Left lung (tissue), 10 donors: ENCODE results near the gene SQSTM1. TPM values are rescaled to one million over a fixed set of nuclear protein-coding genes. Genes with fewer than 3 reads are reported as not detected.

ENCODE experiments used
- ATAC-seq: fragments of 200-7000 bp; cut with Tn5 transposase; one replicate; pipeline ENCODE4 v1.9.1; 2020; ENCODE audit warnings: moderate library complexity
- DNase-seq, 4 donors: peaks; one replicate each; pipeline ENCODE4 v3.0.0-alpha.2; 2013 to 2020
- H3K27ac ChIP-seq, 2 donors: fragments of 200-600 bp; sonication (generic) in 1 of 2; one replicate each; pipeline versions ENCODE4 v1.5.0 to v1.8.0; 2020 to 2021
- H3K27me3 ChIP-seq, 2 donors: fragments of 200-600 bp; sonication (generic) in 1 of 2; one replicate each; pipeline versions ENCODE4 v1.5.0 to v1.8.0; 2020 to 2021
- H3K36me3 ChIP-seq, 2 donors: fragments of 200-600 bp; sonication (generic) in 1 of 2; one replicate each; pipeline versions ENCODE4 v1.5.0 to v1.8.0; 2020 to 2021
- H3K4me1 ChIP-seq, 2 donors: fragments of 200-600 bp; one replicate each; pipeline ENCODE4 v1.8.0; 2021
- H3K4me3 ChIP-seq, 2 donors: fragments of 200-600 bp; sonication (generic) in 1 of 2; one replicate each; pipeline versions ENCODE4 v1.5.0 to v1.8.0; 2020 to 2021; ENCODE audit warnings: mild to moderate bottlenecking in 1 of 2
- H3K9me3 ChIP-seq, 2 donors: fragments of 200-600 bp; sonication (generic) in 1 of 2; one replicate each; pipeline versions ENCODE4 v1.5.0 to v1.8.0; 2020 to 2021
- intact Hi-C, 2 donors: fragments of 100-400 bp; cut with DNase I; formaldehyde crosslinking; loops; one replicate each; pipeline versions ENCODE4 v1.11.2 to v1.14.2; 2022
- polyA plus RNA-seq, 6 donors: library from polyadenylated mRNA; unstranded; fragments of 120-200 nt; gene quantifications; one replicate each; pipeline ENCODE4 v1.2.1, GENCODE V29; 2013; ENCODE audit not compliant: insufficient read length in 6 of 6
- total RNA-seq, 2 donors: library from RNA; stranded (reverse); fragmentation: NEBNext Ultra II Directional; extraction: Animal tissue kit (Norgen Biotek cat#: 25700); gene quantifications; one replicate each; pipeline ENCODE4 v1.2.1, GENCODE V29; 2021
- TF ChIP-seq, protein P1 (sequence below), 2 donors: fragments of 200-600 bp; sonication (generic) in 1 of 2; IDR thresholded peaks; one replicate each; pipeline versions ENCODE4 v1.5.0 to v1.8.0; 2021; ENCODE audit warnings: antibody characterized with exemption in 2 of 2
- donor health status: DM: no; HTN: yes; CAD: no.
- donor health status: DM: no; HTN: no; CAD: no.

The SQSTM1 gene
- total and polyA plus RNA-seq, 8 donors, result 78.2 to 637 (median 95.6) TPM

GRCh38 chr5:179778591-179778990, 42.1 kb upstream of the SQSTM1 start:
- no peak for ATAC-seq
- Histone ChIP-seq H3K4me3 (no peak overlapping the region), H3K9me3 (no peaks in the 10 kb centered on the region), H3K36me3 (peaks cover 0 to 51% of the 10 kb centered on the region in 2 donors), H3K27ac (no peak overlapping the region), H3K27me3 (no peaks in the 10 kb centered on the region), H3K4me1 (peaks cover 0 to 63% of the 10 kb centered on the region in 2 donors)
- peak in 1 of 4 donors; percentile 17 for DNase-seq
- intact Hi-C loops, result no loop called here
- TF ChIP-seq, protein P1, sequence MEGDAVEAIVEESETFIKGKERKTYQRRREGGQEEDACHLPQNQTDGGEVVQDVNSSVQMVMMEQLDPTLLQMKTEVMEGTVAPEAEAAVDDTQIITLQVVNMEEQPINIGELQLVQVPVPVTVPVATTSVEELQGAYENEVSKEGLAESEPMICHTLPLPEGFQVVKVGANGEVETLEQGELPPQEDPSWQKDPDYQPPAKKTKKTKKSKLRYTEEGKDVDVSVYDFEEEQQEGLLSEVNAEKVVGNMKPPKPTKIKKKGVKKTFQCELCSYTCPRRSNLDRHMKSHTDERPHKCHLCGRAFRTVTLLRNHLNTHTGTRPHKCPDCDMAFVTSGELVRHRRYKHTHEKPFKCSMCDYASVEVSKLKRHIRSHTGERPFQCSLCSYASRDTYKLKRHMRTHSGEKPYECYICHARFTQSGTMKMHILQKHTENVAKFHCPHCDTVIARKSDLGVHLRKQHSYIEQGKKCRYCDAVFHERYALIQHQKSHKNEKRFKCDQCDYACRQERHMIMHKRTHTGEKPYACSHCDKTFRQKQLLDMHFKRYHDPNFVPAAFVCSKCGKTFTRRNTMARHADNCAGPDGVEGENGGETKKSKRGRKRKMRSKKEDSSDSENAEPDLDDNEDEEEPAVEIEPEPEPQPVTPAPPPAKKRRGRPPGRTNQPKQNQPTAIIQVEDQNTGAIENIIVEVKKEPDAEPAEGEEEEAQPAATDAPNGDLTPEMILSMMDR (IDR thresholded peaks at IDR 0.05), result no peak

- no peak overlapping the region for H3K4me3 ChIP-seq
- H3K4me1 ChIP-seq, result peaks cover 0 to 63% of the 10 kb centered on the region in 2 donors
- H3K27ac ChIP-seq, result peak overlapping the region in 1 of 2 donors; percentile 13
- H3K27me3 ChIP-seq, result no peaks in the 10 kb centered on the region
- intact Hi-C loops, result no loop called here
- TF ChIP-seq, protein P1 (IDR thresholded peaks at IDR 0.05), result no peak
- ATAC-seq (no peak), DNase-seq (peak in 1 of 4 donors; percentile 43)
- H3K36me3 ChIP-seq, result peaks cover 0 to 39% of the 10 kb centered on the region in 2 donors
- H3K9me3 ChIP-seq, result no peaks in the 10 kb centered on the region
Measured at GRCh38 chr5:179779826-179780225, 40.9 kb upstream of the SQSTM1 start.

- Histone ChIP-seq H3K36me3 (peaks cover 0 to 33% of the 10 kb centered on the region in 2 donors), H3K4me3 (no peak overlapping the region), H3K9me3 (no peaks in the 10 kb centered on the region), H3K27ac (peak overlapping the region in 1 of 2 donors; percentile 13), H3K4me1 (peaks cover 0 to 58% of the 10 kb centered on the region in 2 donors), H3K27me3 (no peaks in the 10 kb centered on the region)
- TF ChIP-seq, protein P1 (IDR thresholded peaks at IDR 0.05), result no peak
- peak; percentile 56 for ATAC-seq
- intact Hi-C loops, result no loop called here
- DNase-seq, result peak in 1 of 4 donors; percentile 76
Measured at GRCh38 chr5:179780362-179780761, 40.3 kb upstream of the SQSTM1 start.

DNA sequence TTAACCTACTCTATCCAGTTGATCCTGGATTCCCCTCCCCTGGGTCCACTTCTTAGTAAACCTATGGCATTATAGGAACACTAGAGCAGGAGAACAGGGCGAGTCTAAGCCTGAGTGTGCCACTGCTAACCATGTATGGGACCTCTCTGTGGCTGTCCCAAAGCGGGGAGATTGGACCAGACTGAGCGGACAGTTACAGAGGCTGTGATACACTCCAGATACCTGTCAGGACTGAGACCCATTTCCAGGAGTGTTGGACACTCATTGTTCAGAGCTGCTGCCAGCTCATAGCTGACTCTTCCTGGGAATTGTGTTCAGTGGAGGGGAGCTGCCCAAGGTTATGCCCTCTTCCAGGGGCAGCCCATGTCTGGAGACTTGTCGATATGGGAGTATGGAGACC, 38.9 kb upstream of the SQSTM1 start:
- intact Hi-C loops, result no loop called here
- no peak for ATAC-seq
- no peak for DNase-seq

DNA sequence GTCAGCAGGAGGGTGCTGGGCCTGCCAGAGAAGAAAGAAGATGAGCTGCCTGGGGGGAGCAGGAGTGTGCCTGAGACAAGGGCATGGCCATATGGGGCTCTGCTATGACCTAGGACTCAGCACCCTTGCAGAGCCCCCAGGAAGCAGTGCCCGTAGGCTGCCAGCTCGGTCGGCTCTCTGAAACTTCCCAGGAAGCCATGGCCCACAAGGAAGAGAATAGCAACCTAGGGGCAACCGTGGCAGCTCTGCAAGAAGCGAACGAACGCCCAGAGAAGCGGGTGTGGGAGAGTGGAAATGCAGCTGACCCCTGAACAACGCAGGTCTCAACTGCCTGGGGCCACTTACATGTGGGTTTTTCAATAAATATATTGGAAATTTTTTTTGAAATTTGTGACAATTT, 37.6 kb upstream of the SQSTM1 start:
- peaks cover 0 to 38% of the 10 kb centered on the region in 2 donors for H3K4me1 ChIP-seq
- TF ChIP-seq, protein P1 (IDR thresholded peaks at IDR 0.05), result no peak
- H3K27me3 ChIP-seq, result no peaks in the 10 kb centered on the region
- no peak for ATAC-seq
- no peak overlapping the region for H3K4me3 ChIP-seq
- DNase-seq, result peak in 1 of 4 donors; percentile 22
- intact Hi-C loops, result no loop called here
- H3K36me3 ChIP-seq, result peaks cover 0 to 10% of the 10 kb centered on the region in 2 donors
- H3K27ac ChIP-seq, result no peak overlapping the region
- no peaks in the 10 kb centered on the region for H3K9me3 ChIP-seq

More for the DNA sequence above, 38.9 kb upstream of the SQSTM1 start:
- Histone ChIP-seq H3K27me3 (no peaks in the 10 kb centered on the region), H3K36me3 (peaks cover 0 to 19% of the 10 kb centered on the region in 2 donors), H3K4me1 (peaks cover 0 to 50% of the 10 kb centered on the region in 2 donors), H3K4me3 (no peak overlapping the region), H3K9me3 (no peaks in the 10 kb centered on the region), H3K27ac (no peak overlapping the region)
- TF ChIP-seq, protein P1 (IDR thresholded peaks at IDR 0.05), result no peak
